SK-N-SH (cell line): ENCODE measurements around the gene MUC5B.

Experiments used
- CHD2 ChIP-seq: fragments of 150-350 bp; IDR thresholded peaks from 2 replicates; pipeline ENCODE4 v1.6.1; 2018; ENCODE audit warnings: low read length; ENCODE audit not compliant: partially characterized antibody
- ELF1 ChIP-seq: IDR thresholded peaks from 2 replicates; pipeline ENCODE4 v1.4.0; 2012
- EP300 ChIP-seq, 2 experiments: IDR thresholded peaks; 2 replicates each; pipeline versions ENCODE4 v1.4.0 to v1.6.1; 2012; ENCODE audit warnings: borderline replicate concordance in 1 of 2, low read depth in 1 of 2, low read length in 1 of 2
- GABPA ChIP-seq: IDR thresholded peaks from 2 replicates; pipeline ENCODE4 v1.4.0; 2012; ENCODE audit warnings: low read depth, mild to moderate bottlenecking
- MXI1 ChIP-seq: IDR thresholded peaks from 2 replicates; pipeline ENCODE4 v1.6.1; 2012; ENCODE audit warnings: mild to moderate bottlenecking, low read depth, low read length, improper control_type of control experiment
- POLR2AphosphoS5 ChIP-seq: IDR thresholded peaks from 2 replicates; pipeline ENCODE4 v1.6.1; 2012; ENCODE audit warnings: low read depth, low read length
- SIN3A ChIP-seq: IDR thresholded peaks from 2 replicates; pipeline ENCODE4 v1.6.1; 2012; ENCODE audit warnings: low read depth, mild to moderate bottlenecking, low read length, moderate library complexity, borderline replicate concordance
- TF ChIP-seq, protein P1 (sequence below): fragments of 200-600 bp; sonication (generic); IDR thresholded peaks from 2 replicates; pipeline ENCODE4 v1.6.1; 2017; ENCODE audit warnings: antibody characterized with exemption, mild to moderate bottlenecking, moderate library complexity
- TF ChIP-seq, protein P2 (sequence below): IDR thresholded peaks from 2 replicates; pipeline ENCODE4 v1.4.0; 2012; ENCODE audit warnings: low read depth, borderline replicate concordance
- TF ChIP-seq, protein P3 (sequence below): IDR thresholded peaks from 2 replicates; pipeline ENCODE4 v1.4.0; 2012; ENCODE audit warnings: low read depth, borderline replicate concordance
- TF ChIP-seq, protein P4 (sequence below): IDR thresholded peaks from 2 replicates; pipeline ENCODE4 v1.6.1; 2012; ENCODE audit warnings: mild to moderate bottlenecking, low read depth, low read length, moderate library complexity

DNA sequence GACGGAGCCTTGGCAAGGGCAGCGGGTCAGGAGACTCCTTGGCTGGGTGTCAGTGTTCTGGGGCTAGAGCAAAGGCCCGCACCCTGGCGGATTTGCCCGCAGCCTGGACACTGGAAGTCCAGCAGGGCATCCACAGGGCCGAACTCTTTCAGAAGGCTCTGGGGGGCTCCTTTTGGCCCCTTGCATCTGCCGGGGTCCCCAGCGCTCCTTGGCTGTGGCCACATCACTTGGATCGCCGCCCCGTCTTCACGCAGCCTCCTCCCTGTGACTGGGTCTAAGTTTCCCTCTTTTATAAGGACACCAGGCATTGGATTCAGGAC is 45.1 kb upstream of the MUC5B start:
- TF ChIP-seq, protein P1, sequence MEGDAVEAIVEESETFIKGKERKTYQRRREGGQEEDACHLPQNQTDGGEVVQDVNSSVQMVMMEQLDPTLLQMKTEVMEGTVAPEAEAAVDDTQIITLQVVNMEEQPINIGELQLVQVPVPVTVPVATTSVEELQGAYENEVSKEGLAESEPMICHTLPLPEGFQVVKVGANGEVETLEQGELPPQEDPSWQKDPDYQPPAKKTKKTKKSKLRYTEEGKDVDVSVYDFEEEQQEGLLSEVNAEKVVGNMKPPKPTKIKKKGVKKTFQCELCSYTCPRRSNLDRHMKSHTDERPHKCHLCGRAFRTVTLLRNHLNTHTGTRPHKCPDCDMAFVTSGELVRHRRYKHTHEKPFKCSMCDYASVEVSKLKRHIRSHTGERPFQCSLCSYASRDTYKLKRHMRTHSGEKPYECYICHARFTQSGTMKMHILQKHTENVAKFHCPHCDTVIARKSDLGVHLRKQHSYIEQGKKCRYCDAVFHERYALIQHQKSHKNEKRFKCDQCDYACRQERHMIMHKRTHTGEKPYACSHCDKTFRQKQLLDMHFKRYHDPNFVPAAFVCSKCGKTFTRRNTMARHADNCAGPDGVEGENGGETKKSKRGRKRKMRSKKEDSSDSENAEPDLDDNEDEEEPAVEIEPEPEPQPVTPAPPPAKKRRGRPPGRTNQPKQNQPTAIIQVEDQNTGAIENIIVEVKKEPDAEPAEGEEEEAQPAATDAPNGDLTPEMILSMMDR = no peak
- TF ChIP-seq, protein P2, sequence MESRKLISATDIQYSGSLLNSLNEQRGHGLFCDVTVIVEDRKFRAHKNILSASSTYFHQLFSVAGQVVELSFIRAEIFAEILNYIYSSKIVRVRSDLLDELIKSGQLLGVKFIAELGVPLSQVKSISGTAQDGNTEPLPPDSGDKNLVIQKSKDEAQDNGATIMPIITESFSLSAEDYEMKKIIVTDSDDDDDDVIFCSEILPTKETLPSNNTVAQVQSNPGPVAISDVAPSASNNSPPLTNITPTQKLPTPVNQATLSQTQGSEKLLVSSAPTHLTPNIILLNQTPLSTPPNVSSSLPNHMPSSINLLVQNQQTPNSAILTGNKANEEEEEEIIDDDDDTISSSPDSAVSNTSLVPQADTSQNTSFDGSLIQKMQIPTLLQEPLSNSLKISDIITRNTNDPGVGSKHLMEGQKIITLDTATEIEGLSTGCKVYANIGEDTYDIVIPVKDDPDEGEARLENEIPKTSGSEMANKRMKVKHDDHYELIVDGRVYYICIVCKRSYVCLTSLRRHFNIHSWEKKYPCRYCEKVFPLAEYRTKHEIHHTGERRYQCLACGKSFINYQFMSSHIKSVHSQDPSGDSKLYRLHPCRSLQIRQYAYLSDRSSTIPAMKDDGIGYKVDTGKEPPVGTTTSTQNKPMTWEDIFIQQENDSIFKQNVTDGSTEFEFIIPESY = no peak
- TF ChIP-seq POLR2AphosphoS5 = no peak
- TF ChIP-seq CHD2 = no peak
- TF ChIP-seq, protein P3, sequence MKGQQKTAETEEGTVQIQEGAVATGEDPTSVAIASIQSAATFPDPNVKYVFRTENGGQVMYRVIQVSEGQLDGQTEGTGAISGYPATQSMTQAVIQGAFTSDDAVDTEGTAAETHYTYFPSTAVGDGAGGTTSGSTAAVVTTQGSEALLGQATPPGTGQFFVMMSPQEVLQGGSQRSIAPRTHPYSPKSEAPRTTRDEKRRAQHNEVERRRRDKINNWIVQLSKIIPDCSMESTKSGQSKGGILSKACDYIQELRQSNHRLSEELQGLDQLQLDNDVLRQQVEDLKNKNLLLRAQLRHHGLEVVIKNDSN = no peak
- no peak for TF ChIP-seq GABPA
- no peak for TF ChIP-seq EP300 (IDR thresholded peaks at IDR 0.05; ENCODE audit: borderline replicate concordance in 1 of 2, low read depth in 1 of 2, low read length in 1 of 2)
- no peak for TF ChIP-seq MXI1
- TF ChIP-seq, protein P4, sequence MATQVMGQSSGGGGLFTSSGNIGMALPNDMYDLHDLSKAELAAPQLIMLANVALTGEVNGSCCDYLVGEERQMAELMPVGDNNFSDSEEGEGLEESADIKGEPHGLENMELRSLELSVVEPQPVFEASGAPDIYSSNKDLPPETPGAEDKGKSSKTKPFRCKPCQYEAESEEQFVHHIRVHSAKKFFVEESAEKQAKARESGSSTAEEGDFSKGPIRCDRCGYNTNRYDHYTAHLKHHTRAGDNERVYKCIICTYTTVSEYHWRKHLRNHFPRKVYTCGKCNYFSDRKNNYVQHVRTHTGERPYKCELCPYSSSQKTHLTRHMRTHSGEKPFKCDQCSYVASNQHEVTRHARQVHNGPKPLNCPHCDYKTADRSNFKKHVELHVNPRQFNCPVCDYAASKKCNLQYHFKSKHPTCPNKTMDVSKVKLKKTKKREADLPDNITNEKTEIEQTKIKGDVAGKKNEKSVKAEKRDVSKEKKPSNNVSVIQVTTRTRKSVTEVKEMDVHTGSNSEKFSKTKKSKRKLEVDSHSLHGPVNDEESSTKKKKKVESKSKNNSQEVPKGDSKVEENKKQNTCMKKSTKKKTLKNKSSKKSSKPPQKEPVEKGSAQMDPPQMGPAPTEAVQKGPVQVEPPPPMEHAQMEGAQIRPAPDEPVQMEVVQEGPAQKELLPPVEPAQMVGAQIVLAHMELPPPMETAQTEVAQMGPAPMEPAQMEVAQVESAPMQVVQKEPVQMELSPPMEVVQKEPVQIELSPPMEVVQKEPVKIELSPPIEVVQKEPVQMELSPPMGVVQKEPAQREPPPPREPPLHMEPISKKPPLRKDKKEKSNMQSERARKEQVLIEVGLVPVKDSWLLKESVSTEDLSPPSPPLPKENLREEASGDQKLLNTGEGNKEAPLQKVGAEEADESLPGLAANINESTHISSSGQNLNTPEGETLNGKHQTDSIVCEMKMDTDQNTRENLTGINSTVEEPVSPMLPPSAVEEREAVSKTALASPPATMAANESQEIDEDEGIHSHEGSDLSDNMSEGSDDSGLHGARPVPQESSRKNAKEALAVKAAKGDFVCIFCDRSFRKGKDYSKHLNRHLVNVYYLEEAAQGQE = no peak
- TF ChIP-seq ELF1 = no peak
- no peak for TF ChIP-seq SIN3A
